ENCODE results near the gene ADGRL3.
"Not testable (repeated sequence)": the region's sequence is repeated elsewhere in the genome, so short reads cannot be mapped to it uniquely, and the experiment has no call there.

Gene ADGRL3

GRCh38 chr4:61984260-61984909, 784.3 kb downstream of the ADGRL3 start:
- no peak for ATAC-seq
- TF ChIP-seq ZNF565 (CRISPR knock-in tag; conservative IDR thresholded peaks at IDR 0.05; ENCODE audit: low read depth) (no peak), GLIS3 (CRISPR knock-in tag; IDR thresholded peaks at IDR 0.05) (no peak), SNAI2 (CRISPR knock-in tag; IDR thresholded peaks at IDR 0.05) (no peak), ARNTL (CRISPR knock-in tag; IDR thresholded peaks at IDR 0.05; ENCODE audit: borderline replicate concordance, low read depth) (no peak), ZNF8 (CRISPR knock-in tag; IDR thresholded peaks at IDR 0.05) (no peak), RARB (CRISPR knock-in tag; IDR thresholded peaks at IDR 0.05) (no peak), BACH2 (CRISPR knock-in tag; IDR thresholded peaks at IDR 0.05; ENCODE audit: borderline replicate concordance) (no peak)

- no peak for TF ChIP-seq ZNF8 (CRISPR knock-in tag; IDR thresholded peaks at IDR 0.05)
- TF ChIP-seq GLIS3 (CRISPR knock-in tag; IDR thresholded peaks at IDR 0.05): no peak
- no peak for TF ChIP-seq ZNF70 (CRISPR knock-in tag; IDR thresholded peaks at IDR 0.05)
- TF ChIP-seq ZNF565 (CRISPR knock-in tag; conservative IDR thresholded peaks at IDR 0.05; ENCODE audit: low read depth): no peak
- TF ChIP-seq CSDC2 (CRISPR knock-in tag; IDR thresholded peaks at IDR 0.05): no peak
- no peak for TF ChIP-seq TCF4 (CRISPR knock-in tag; IDR thresholded peaks at IDR 0.05; ENCODE audit: borderline replicate concordance)
- no peak for TF ChIP-seq PATZ1 (CRISPR knock-in tag; IDR thresholded peaks at IDR 0.05; ENCODE audit: borderline replicate concordance)
- TF ChIP-seq PPARA (CRISPR knock-in tag; IDR thresholded peaks at IDR 0.05; ENCODE audit: borderline replicate concordance): no peak
- TF ChIP-seq RARB (CRISPR knock-in tag; IDR thresholded peaks at IDR 0.05): no peak
- no peak for TF ChIP-seq ZFP30 (CRISPR knock-in tag; IDR thresholded peaks at IDR 0.05)
- TF ChIP-seq TSHZ2 (CRISPR knock-in tag; IDR thresholded peaks at IDR 0.05): no peak
- no peak for TF ChIP-seq TOX (CRISPR knock-in tag; IDR thresholded peaks at IDR 0.05; ENCODE audit: borderline replicate concordance)
- TF ChIP-seq SNAI2 (CRISPR knock-in tag; IDR thresholded peaks at IDR 0.05): no peak
- no peak for TF ChIP-seq ARNTL (CRISPR knock-in tag; IDR thresholded peaks at IDR 0.05; ENCODE audit: borderline replicate concordance, low read depth)
- TF ChIP-seq ESRRG (CRISPR knock-in tag; IDR thresholded peaks at IDR 0.05): no peak
Measured at GRCh38 chr4:61985426-61985825, 785.3 kb downstream of the ADGRL3 start.

GRCh38 chr4:61986929-61987328, 786.8 kb downstream of the ADGRL3 start:
- ATAC-seq: not testable (repeated sequence)

More at GRCh38 chr4:61985426-61985825, 785.3 kb downstream of the ADGRL3 start:
- no peak for ATAC-seq

- TF ChIP-seq ZFP30 (CRISPR knock-in tag; IDR thresholded peaks at IDR 0.05): no peak
- TF ChIP-seq CREB5 (CRISPR knock-in tag; IDR thresholded peaks at IDR 0.05; ENCODE audit: low read depth): no peak
- no peak for ATAC-seq
Measured at GRCh38 chr4:61992351-61992750, 792.2 kb downstream of the ADGRL3 start.

- ATAC-seq: peak; percentile 82
- TF ChIP-seq ISL1 (CRISPR knock-in tag; IDR thresholded peaks at IDR 0.05) (0 out of 2 replicates have a peak, but pooled peaks have one; percentile 7), RARB (CRISPR knock-in tag; IDR thresholded peaks at IDR 0.05) (no peak)
Measured at GRCh38 chr4:61994036-61994435, 793.9 kb downstream of the ADGRL3 start.

GRCh38 chr4:61995717-61996340, 795.7 kb downstream of the ADGRL3 start:
- ATAC-seq: peak; percentile 81
- TF ChIP-seq RARB (CRISPR knock-in tag; IDR thresholded peaks at IDR 0.05) (peak; percentile 34; the same call in 1 of the 2 replicates), ZFP3 (CRISPR knock-in tag; IDR thresholded peaks at IDR 0.05) (0 out of 2 replicates have a peak, but pooled peaks have one; percentile 20), ESRRG (CRISPR knock-in tag; IDR thresholded peaks at IDR 0.05) (no peak), TOX (CRISPR knock-in tag; IDR thresholded peaks at IDR 0.05; ENCODE audit: borderline replicate concordance) (peak; percentile 65; the same call in 1 of the 2 replicates), PATZ1 (CRISPR knock-in tag; IDR thresholded peaks at IDR 0.05; ENCODE audit: borderline replicate concordance) (0 out of 2 replicates have a peak, but pooled peaks have one; percentile 24), CREB5 (CRISPR knock-in tag; IDR thresholded peaks at IDR 0.05; ENCODE audit: low read depth) (no peak), CSRNP3 (CRISPR knock-in tag; IDR thresholded peaks at IDR 0.05) (peak; percentile 38; the same call in 1 of the 2 replicates), ISL1 (CRISPR knock-in tag; IDR thresholded peaks at IDR 0.05) (peak; percentile 90), SNAI2 (CRISPR knock-in tag; IDR thresholded peaks at IDR 0.05) (no peak)
